ENCODE results near the gene PPP1CA. TPM values are rescaled to one million over a fixed set of nuclear protein-coding genes. Genes with fewer than 3 reads are reported as not detected.

PPP1CA gene
- total RNA-seq, 1 experiment from 2014 or later: 238 TPM

DNA sequence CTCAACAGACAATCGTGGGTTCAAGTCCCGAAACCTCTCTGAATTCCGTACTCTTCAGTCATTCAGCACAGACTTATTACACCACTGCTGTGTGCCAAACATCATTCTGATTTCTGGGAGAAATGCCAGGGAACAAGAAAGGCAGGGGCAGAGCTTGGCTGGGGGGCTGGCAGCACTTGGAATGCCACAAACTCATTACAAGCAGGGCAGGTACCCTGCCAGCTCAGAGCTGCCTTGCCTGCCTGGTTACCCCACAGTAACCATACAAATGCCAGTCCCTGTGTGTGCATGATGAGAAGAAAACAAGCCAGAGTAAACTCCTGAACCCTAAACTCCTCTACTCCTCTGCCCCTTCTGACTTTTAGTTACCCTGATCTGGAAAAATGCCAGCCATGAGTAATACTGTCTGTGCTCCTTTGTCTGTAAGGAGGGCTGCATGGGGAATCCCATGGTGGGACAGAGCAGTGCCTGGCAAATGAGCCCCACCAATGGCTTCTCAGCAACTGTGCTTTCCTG lies 16.7 kb downstream of the PPP1CA start:
- TF ChIP-seq, protein P1, sequence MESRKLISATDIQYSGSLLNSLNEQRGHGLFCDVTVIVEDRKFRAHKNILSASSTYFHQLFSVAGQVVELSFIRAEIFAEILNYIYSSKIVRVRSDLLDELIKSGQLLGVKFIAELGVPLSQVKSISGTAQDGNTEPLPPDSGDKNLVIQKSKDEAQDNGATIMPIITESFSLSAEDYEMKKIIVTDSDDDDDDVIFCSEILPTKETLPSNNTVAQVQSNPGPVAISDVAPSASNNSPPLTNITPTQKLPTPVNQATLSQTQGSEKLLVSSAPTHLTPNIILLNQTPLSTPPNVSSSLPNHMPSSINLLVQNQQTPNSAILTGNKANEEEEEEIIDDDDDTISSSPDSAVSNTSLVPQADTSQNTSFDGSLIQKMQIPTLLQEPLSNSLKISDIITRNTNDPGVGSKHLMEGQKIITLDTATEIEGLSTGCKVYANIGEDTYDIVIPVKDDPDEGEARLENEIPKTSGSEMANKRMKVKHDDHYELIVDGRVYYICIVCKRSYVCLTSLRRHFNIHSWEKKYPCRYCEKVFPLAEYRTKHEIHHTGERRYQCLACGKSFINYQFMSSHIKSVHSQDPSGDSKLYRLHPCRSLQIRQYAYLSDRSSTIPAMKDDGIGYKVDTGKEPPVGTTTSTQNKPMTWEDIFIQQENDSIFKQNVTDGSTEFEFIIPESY (IDR thresholded peaks at IDR 0.05; ENCODE audit: extremely low read depth, insufficient replicate concordance, low read length): no peak
- TF ChIP-seq RAD21 (IDR thresholded peaks at IDR 0.05; ENCODE audit: low read depth): no peak
- no peak for TF ChIP-seq ZNF274 (IDR thresholded peaks at IDR 0.05; ENCODE audit: low read depth, low read length)
- TF ChIP-seq POLR2A (IDR thresholded peaks at IDR 0.05; ENCODE audit: borderline replicate concordance, extremely low read depth, insufficient read depth, insufficient read length): no peak
- no peak for TF ChIP-seq TCF7L2 (IDR thresholded peaks at IDR 0.05; ENCODE audit: borderline replicate concordance, extremely low read depth, insufficient read depth, insufficient read length)
- ChIA-PET CTCF (interaction anchor here (0.7 to 1.5 kb wide), 3 partner anchors 11 to 40 kb away, joined by 3 to 4 read pairs (median 4); no protein-coding TSS in a partner anchor), POLR2A (interaction anchor here (1.5 kb wide), 1 partner anchor 29 kb away, joined by 6 read pairs; no protein-coding TSS in a partner anchor), RAD21 (ENCODE audit: low non-redundant PET in 1 of 2, low total read pairs in 2 of 2, uncharacterized antibody in 2 of 2, unreplicated experiment in 2 of 2) (no interaction called here)
- Histone ChIP-seq H3K9ac (ENCODE audit: low read length) (peak overlapping the region; percentile 16; the same call in 1 of the 2 replicates), H2AFZ (ENCODE audit: low read depth, low read length, poor library complexity, severe bottlenecking) (no peak overlapping the region), H3K4me2 (ENCODE audit: low read length) (peak overlapping the region; percentile 30), H3K79me2 (ENCODE audit: insufficient read depth, low read length) (no peaks in the 10 kb centered on the region), H3K27ac (ENCODE audit: low read depth, low read length) (no peak overlapping the region), H3K9me2 (ENCODE audit: insufficient read depth) (no peaks in the 10 kb centered on the region), H3K27me3 (ENCODE audit: insufficient read depth, low read length) (no peaks in the 10 kb centered on the region), H3K4me3 (replicated peaks in 1 of 2; ENCODE audit: low read depth in 1 of 2, low read length in 2 of 2) (no peak overlapping the region), H4K20me1 (ENCODE audit: insufficient read depth) (no peaks in the 10 kb centered on the region), H3K36me3 (ENCODE audit: control insufficient read depth in 1 of 2, insufficient read depth in 2 of 2, low read length in 2 of 2) (no peaks in the 10 kb centered on the region), H3K4me1 (ENCODE audit: control insufficient read depth in 1 of 2, insufficient read depth in 2 of 2, low read length in 2 of 2) (peaks cover 30 to 50% of the 10 kb centered on the region in 2 experiments), H3K9me3 (ENCODE audit: control insufficient read depth in 1 of 2, insufficient read depth in 1 of 2, low read depth in 1 of 2, low read length in 2 of 2) (no peaks in the 10 kb centered on the region)
- intact Hi-C loops (cut with micrococcal nuclease): no loop called here
- DNase-seq (ENCODE audit: low read depth, low spot score) (no peak), ATAC-seq (no peak)
- BruUV-seq (replicated peaks): no TSS peak
